Stimulated activated CD8-positive, alpha-beta memory T cell treated with anti-CD3 and anti-CD28 coated beads, Interleukin-15, amount 100 ng/mL, for 1 hour (primary cell): ENCODE results near the gene TMPRSS13.

ENCODE experiments used
- DNase-seq: peaks from one replicate; pipeline ENCODE4 v3.0.0-alpha.2; 2020; ENCODE audit warnings: low read depth

Gene TMPRSS13

GRCh38 chr11:117851852-117852251 is 77.3 kb downstream of the TMPRSS13 start:
- no peak for DNase-seq

GRCh38 chr11:117851106-117851505 is 78.1 kb downstream of the TMPRSS13 start:
- no peak for DNase-seq
